Fibroblast of skin of right biceps (primary cell): ENCODE results near the gene FHL3.
A peak's percentile ranks its signal among the peaks of the same experiment; 100 is the strongest.

Source experiments
- DNase-seq: peaks from one replicate; pipeline ENCODE4 v3.0.0-alpha.2; 2013

The FHL3 gene

GRCh38 chr1:38005195-38006007, at the start of gene FHL3:
Gene FHL3, minus strand, starts transcription at chr1:38005514. Its CDS starts 6,102 bp downstream, at chr1:37999412.
- peak; percentile 72 for DNase-seq

GRCh38 chr1:38053416-38054091, 48.2 kb upstream of the FHL3 start:
- DNase-seq: no peak

GRCh38 chr1:38052750-38053415, 47.6 kb upstream of the FHL3 start:
- DNase-seq: no peak

GRCh38 chr1:38051079-38051543, 45.8 kb upstream of the FHL3 start:
- DNase-seq: no peak

GRCh38 chr1:38050397-38051078, 45.2 kb upstream of the FHL3 start:
- DNase-seq: no peak

- DNase-seq: no peak
Measured at GRCh38 chr1:38047603-38048141, 42.4 kb upstream of the FHL3 start.

GRCh38 chr1:38046884-38047602, 41.7 kb upstream of the FHL3 start:
- peak; percentile 86 for DNase-seq

- no peak for DNase-seq
Measured at GRCh38 chr1:38046333-38046883, 41.1 kb upstream of the FHL3 start, which contains the start of gene POU3F1. Gene POU3F1, minus strand, starts transcription at chr1:38046793. Its CDS starts 50 bp downstream, at chr1:38046743.

- DNase-seq: no peak
Measured at GRCh38 chr1:38045401-38046332, 40.4 kb upstream of the FHL3 start.

GRCh38 chr1:38044221-38045215, 39.2 kb upstream of the FHL3 start:
- DNase-seq: no peak

GRCh38 chr1:38043036-38043747, 37.9 kb upstream of the FHL3 start:
- DNase-seq: no peak

- no peak for DNase-seq
Measured at GRCh38 chr1:38041936-38042834, 36.9 kb upstream of the FHL3 start.

GRCh38 chr1:38039331-38040088, 34.2 kb upstream of the FHL3 start:
- DNase-seq: no peak

GRCh38 chr1:38038861-38039260, 33.5 kb upstream of the FHL3 start:
- DNase-seq: peak; percentile 83

- DNase-seq: no peak
Measured at GRCh38 chr1:38037221-38037939, 32.1 kb upstream of the FHL3 start.

GRCh38 chr1:38034871-38035270, 29.6 kb upstream of the FHL3 start:
- no peak for DNase-seq
